Measurements from ENCODE around the gene ANKRD13A.
"Not testable (repeated sequence)": the region's sequence is repeated elsewhere in the genome, so short reads cannot be mapped to it uniquely, and the experiment has no call there.

ANKRD13A gene

DNA sequence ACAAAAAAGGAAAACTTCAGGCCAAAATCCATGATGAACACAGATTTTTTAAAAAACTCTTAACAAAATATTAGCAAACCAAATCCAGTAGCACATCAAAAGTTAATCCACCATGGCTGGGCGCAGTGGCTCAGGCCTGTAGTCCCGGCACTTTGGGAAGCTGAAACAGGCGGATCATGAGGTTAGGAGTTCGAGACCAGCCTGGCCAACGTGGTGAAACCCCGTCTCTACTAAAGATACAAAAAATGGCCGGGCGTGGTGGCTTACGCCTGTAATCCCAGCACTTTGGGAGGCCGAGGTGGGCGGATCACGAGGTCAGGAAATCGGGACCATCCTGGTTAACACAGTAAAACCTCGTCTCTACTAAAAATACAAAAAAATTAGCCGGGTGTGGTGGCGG lies 13.0 kb upstream of the ANKRD13A start:
- DNase-seq, result not testable (repeated sequence)

DNA sequence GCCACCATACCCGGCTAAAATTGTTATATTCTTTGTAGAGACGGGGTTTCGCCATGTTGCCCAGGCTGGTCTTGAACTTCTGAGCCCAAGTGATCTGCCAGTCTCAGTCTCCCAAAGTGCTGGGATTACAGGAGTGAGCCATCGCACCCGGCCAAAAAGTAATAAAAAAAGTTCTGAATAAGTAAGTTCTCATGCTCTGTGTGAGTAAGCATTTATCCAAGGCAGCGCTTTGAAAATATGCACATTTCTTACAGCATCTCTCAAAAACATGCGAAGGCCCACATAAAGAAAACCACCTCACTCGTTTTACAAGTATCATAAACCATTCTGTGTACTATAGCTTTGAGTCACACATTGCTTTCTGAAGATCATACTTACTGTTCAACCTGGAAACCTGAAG lies 11.6 kb upstream of the ANKRD13A start:
- no peak for DNase-seq

DNA sequence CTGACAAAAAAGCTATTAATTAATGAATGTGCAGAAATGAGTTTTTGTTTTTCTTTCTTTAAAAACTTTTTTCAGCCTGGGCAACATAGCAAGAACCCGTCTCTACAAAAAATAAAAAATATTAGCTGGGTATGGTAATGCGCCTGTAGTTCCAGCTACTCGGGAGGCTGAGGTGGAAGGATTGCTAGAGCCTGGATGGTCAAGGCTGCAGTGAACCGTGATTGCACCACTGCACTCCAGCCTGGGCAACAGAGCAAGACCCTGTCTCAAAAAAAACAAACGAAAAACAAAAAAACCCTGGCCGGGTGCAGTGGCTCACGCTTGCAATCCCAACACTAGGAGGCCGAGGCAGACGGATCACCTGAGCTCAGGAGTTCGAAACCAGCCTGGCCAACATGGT lies 11.0 kb upstream of the ANKRD13A start:
- DNase-seq, result no peak

GRCh38 chr12:109988903-109989302 lies 10.3 kb upstream of the ANKRD13A start:
- no peak for DNase-seq

DNA sequence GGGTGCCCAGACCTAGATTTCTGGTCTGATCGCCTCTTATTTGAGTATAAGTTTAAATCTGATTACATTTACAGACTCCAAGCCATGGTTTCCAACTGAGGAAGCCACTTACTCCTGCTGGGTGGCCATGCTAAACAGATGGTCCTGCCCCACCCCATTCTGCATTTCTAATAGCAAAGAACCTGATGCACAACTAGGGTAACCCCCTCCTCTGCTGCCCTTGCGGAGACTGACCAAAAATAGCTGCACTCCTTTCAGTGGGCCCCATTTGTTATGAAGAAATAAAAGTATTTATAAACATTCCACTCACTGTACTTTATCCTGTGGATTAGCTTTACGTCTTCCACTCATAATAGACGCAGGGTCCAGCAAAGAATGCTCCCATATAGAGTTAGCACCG lies 9.8 kb upstream of the ANKRD13A start:
- no peak for DNase-seq

- DNase-seq, result no peak
These were observed 7.6 kb upstream of the ANKRD13A start for GRCh38 chr12:109991586-109991985.

GRCh38 chr12:109993091-109993490 lies 6.1 kb upstream of the ANKRD13A start:
- DNase-seq, result no peak

GRCh38 chr12:109994401-109995175 lies 4.6 kb upstream of the ANKRD13A start:
- peak; percentile 13 for DNase-seq

GRCh38 chr12:109995361-109995685 lies 3.9 kb upstream of the ANKRD13A start:
- DNase-seq, result no peak

DNA sequence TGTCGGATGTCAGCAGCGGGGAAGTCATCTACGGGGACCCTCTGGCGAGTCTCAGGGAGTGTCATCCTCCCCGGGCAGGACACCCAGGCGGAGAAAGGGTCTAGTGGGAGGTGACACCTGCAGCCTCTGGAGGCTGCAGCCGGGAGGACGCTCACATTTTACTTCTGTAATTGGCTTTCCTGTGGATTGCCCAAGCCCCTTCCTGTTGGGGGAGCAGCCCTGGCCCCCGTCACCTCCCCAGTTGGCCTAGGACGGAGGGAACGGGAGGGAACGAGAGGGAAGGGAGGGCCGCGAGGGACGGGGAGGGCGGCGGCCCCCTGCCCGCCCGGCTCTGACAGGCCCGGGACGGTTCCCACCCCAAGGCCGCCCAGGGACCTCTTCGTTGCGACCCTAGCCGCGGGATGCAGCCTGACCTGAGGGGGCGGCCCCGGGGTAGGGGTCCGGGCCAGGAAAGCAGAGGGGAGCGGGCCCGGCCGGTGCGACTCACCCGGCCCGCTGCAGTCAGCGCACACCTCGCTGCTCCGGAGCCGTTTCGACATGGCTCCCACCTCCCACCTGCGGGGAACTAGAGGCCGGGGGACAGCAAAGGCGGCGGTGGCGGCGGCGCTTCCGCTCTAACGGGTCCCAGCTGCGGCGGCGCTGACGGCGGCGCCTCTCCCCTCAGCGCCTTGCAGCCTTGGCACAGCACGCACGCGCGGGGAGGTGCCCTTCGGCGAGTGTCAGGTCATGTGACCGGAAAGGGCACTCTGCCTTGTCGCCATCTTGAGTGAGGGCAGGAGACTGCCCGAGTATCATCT lies 3.3 kb upstream of the ANKRD13A start, which contains the start of gene GIT2:
GIT2 (minus strand) TSS at position 683 of the 797 bp plus-strand sequence; CDS start at position 539, 144 bp downstream.
- DNase-seq, result peak; percentile 97

DNA sequence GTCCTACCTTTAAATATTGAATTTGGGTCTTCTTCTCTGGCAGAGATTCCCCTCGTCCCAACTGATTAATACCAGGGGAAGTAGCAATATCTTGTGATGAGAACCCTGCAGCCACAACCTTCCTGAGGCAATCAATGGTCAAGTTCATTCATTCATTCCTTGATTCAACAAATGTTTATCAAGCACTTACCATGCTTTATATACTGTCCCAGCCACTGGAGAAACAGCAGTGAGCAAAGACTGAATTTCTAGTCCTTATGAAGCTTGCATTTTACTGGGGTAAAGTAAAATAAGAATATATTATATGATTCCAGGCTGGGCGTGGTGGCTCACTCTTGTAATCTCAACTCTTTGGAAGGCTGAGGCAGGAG lies 2.8 kb upstream of the ANKRD13A start:
- no peak for DNase-seq

GRCh38 chr12:109997393-109997792 lies 1.8 kb upstream of the ANKRD13A start:
- DNase-seq, result peak; percentile 3

DNA sequence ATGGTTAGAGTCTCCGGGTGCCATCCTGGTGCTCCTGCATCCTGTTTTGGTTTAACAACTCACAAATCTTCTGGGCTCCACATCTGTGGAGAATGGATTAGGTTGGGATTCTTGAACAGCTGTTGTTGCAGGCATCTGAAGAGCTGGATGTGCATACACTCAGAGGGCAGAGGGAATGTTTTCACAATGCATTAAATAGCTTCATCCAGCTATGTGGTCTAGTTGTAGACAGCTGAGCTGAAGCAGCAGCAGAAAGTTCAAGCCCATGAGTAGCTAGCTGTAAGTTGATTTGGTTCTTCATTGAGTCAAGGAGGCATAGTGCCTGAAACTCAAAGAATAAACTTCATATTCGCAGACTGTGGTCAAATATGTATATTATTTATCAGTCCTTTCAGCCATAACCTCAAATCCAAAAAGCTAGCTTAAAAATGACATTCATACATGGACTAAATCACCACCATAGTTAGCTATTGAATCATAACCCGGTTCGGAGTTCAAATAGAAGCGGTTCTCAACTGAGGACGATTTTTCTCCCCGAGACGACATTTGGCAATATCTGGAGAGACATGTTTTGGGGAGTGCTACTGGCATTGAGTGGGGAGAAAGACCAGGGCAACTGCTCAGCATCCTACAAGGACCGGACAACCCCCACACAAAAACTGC lies 858 bp upstream of the ANKRD13A start:
- peak; percentile 19 for DNase-seq

- DNase-seq, result no peak
These were observed 380 bp downstream of the ANKRD13A start for GRCh38 chr12:109999649-109999971.

- peak; percentile 13 for DNase-seq
These were observed 814 bp downstream of the ANKRD13A start for GRCh38 chr12:109999983-110000505.

DNA sequence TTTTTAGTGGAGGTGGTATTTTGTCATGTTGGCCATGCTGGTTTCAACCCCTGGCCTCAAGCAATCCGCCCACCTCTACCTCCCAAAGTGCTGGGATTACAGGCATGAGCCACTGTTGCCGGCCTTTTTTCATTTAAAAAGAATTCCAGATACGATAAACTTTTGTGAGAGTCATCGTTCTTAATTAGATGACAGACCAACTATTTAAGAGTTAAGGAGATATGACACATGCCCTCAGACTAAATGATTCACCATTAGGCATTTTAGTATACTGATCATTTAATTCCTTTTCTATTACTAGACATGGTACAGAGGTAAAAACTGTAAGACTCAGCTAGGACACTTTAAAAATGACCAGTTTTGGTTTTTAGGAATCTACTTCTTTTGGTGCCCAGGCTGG lies 2.4 kb downstream of the ANKRD13A start:
- DNase-seq, result no peak

- DNase-seq, result no peak
These were observed 3.7 kb downstream of the ANKRD13A start for GRCh38 chr12:110002676-110003515.

DNA sequence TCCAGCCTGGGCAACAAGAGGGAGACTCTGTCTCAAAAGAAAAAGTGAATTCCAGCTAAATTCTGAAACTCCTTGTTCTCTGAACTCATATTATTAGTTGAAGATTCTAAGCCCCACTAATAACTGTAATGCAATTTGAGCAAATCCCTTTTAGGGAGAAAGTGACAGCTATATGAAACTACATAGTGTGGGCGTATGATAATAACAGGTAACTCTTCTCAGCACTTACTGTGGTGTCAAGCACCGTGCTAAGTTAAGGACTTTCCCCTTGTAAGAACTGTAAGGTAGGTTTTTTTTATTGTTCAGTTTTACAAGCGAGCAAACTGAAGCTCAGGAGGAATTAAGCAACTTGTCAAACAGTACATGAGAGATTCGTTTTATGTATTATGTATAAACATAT lies 5.4 kb downstream of the ANKRD13A start:
- DNase-seq, result no peak

GRCh38 chr12:110005319-110005973 lies 6.2 kb downstream of the ANKRD13A start:
- DNase-seq, result no peak

- DNase-seq, result no peak
These were observed 6.9 kb downstream of the ANKRD13A start for GRCh38 chr12:110006115-110006514.

DNA sequence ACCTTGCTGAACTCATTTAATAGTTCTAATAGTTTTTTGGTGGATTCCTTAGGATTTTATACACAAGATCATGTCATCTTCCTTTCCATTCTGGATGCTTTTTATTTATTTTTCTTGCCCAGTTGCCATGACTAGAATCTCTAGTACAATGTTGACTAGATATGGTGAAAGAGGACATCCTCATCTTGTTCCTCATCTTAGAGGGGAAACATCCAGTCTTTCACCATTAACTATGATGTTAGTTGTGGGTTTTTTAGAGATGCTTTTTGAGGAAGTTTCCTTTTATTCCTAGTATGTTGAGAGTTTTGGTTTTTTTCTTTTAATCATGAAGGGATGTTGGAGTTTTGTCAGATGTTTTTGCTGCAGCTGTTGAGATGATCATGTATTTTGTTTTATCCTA lies 8.7 kb downstream of the ANKRD13A start:
- DNase-seq, result peak; percentile 6
